ENCODE results near the gene CYBA. TPM values are rescaled to one million over a fixed set of nuclear protein-coding genes. Genes with fewer than 3 reads are reported as not detected.

CYBA gene
- total RNA-seq, 1 experiment from 2014 or later = 351 TPM

GRCh38 chr16:88633684-88634140 is 17.1 kb downstream of the CYBA start:
- H3K27me3 ChIP-seq (replicated peaks; ENCODE audit: control insufficient read depth, insufficient read depth, low read length) = no peaks in the 10 kb centered on the region
- DNase-seq = peak; percentile 54 to 69
- BruUV-seq (replicated peaks) = no TSS peak
- no peak overlapping the region for H3K4me3 Mint-ChIP-seq (ENCODE audit: unreplicated experiment)
- H3K27ac Mint-ChIP-seq (ENCODE audit: unreplicated experiment) = no peak overlapping the region
- no peaks in the 10 kb centered on the region for H3K9me3 ChIP-seq
- intact Hi-C loops (cut with micrococcal nuclease; ENCODE audit: unreplicated experiment) = no loop called here
- ChIA-PET POLR2A (interaction anchor here (1.3 kb wide), 1 partner anchor 63 kb away, joined by 3 read pairs; the partner anchor contains the start of gene ZC3H18), CTCF (interaction anchor here (0.7 to 1.3 kb wide), 3 partner anchors 15 to 165 kb away, joined by 3 to 6 read pairs (median 5); no protein-coding TSS in a partner anchor)
- peak in 1 of 2 experiments; percentile 29 for TF ChIP-seq CTCF (IDR thresholded peaks at IDR 0.05; ENCODE audit: insufficient read depth in 1 of 2, low read depth in 1 of 2, low read length in 1 of 2, severe bottlenecking in 1 of 2, unreplicated experiment in 1 of 2)
- H3K27me3 Mint-ChIP-seq (ENCODE audit: insufficient read depth, unreplicated experiment) = no peaks in the 10 kb centered on the region
- no peaks in the 10 kb centered on the region for H3K9me3 Mint-ChIP-seq (ENCODE audit: unreplicated experiment)
- no peaks in the 10 kb centered on the region for H3K4me1 Mint-ChIP-seq (ENCODE audit: low read depth, unreplicated experiment)
- H3K4me3 ChIP-seq (ENCODE audit: low read depth, low read length) = no peak overlapping the region
- H3K36me3 Mint-ChIP-seq (ENCODE audit: insufficient read depth, unreplicated experiment) = peaks cover 89% of the 10 kb centered on the region
- peaks cover 3% of the 10 kb centered on the region; the same call in 1 of the 2 replicates for H3K4me1 ChIP-seq
- peaks cover 4% of the 10 kb centered on the region; the same call in 1 of the 2 replicates for H3K36me3 ChIP-seq (ENCODE audit: control insufficient read depth, insufficient read depth, low read length)

- H3K9me3 ChIP-seq = no peaks in the 10 kb centered on the region
- no peaks in the 10 kb centered on the region for H3K4me1 Mint-ChIP-seq (ENCODE audit: low read depth, unreplicated experiment)
- no peak overlapping the region for H3K4me3 ChIP-seq (ENCODE audit: low read depth, low read length)
- no TSS peak for BruUV-seq (replicated peaks)
- CTCF ChIA-PET = interaction anchor here (0.7 to 1.3 kb wide), 3 partner anchors 16 to 121 kb away, joined by 3 to 5 read pairs (median 3); no protein-coding TSS in a partner anchor
- DNase-seq = no peak
- no peak overlapping the region for H3K27ac Mint-ChIP-seq (ENCODE audit: unreplicated experiment)
- no peaks in the 10 kb centered on the region for H3K27me3 Mint-ChIP-seq (ENCODE audit: insufficient read depth, unreplicated experiment)
- no peak for TF ChIP-seq CTCF (IDR thresholded peaks at IDR 0.05; ENCODE audit: insufficient read depth in 1 of 2, low read depth in 1 of 2, low read length in 1 of 2, severe bottlenecking in 1 of 2, unreplicated experiment in 1 of 2)
- H3K27me3 ChIP-seq (replicated peaks; ENCODE audit: control insufficient read depth, insufficient read depth, low read length) = no peaks in the 10 kb centered on the region
- POLR2A ChIA-PET = interaction anchor here (1.3 kb wide), 1 partner anchor 62 kb away, joined by 3 read pairs; the partner anchor contains the start of gene ZC3H18
- no peak overlapping the region for H3K4me3 Mint-ChIP-seq (ENCODE audit: unreplicated experiment)
- H3K9me3 Mint-ChIP-seq (ENCODE audit: unreplicated experiment) = no peaks in the 10 kb centered on the region
- intact Hi-C loops (cut with micrococcal nuclease; ENCODE audit: unreplicated experiment) = no loop called here
- no peaks in the 10 kb centered on the region for H3K4me1 ChIP-seq
- peaks cover 4% of the 10 kb centered on the region; the same call in 1 of the 2 replicates for H3K36me3 ChIP-seq (ENCODE audit: control insufficient read depth, insufficient read depth, low read length)
- peaks cover 89% of the 10 kb centered on the region for H3K36me3 Mint-ChIP-seq (ENCODE audit: insufficient read depth, unreplicated experiment)
These were observed 18.3 kb downstream of the CYBA start for GRCh38 chr16:88632587-88632930.

- no peak overlapping the region for H3K4me3 ChIP-seq (ENCODE audit: low read depth, low read length)
- H3K4me1 ChIP-seq = no peaks in the 10 kb centered on the region
- no peaks in the 10 kb centered on the region for H3K27me3 Mint-ChIP-seq (ENCODE audit: insufficient read depth, unreplicated experiment)
- no peaks in the 10 kb centered on the region for H3K9me3 Mint-ChIP-seq (ENCODE audit: unreplicated experiment)
- no peak overlapping the region for H3K4me3 Mint-ChIP-seq (ENCODE audit: unreplicated experiment)
- no peak for TF ChIP-seq CTCF (IDR thresholded peaks at IDR 0.05; ENCODE audit: insufficient read depth in 1 of 2, low read depth in 1 of 2, low read length in 1 of 2, severe bottlenecking in 1 of 2, unreplicated experiment in 1 of 2)
- H3K4me1 Mint-ChIP-seq (ENCODE audit: low read depth, unreplicated experiment) = no peaks in the 10 kb centered on the region
- DNase-seq = no peak
- CTCF ChIA-PET = interaction anchor here (0.5 kb wide), 1 partner anchor 8 kb away, joined by 3 read pairs; no protein-coding TSS in a partner anchor
- no peaks in the 10 kb centered on the region for H3K27me3 ChIP-seq (replicated peaks; ENCODE audit: control insufficient read depth, insufficient read depth, low read length)
- peaks cover 89% of the 10 kb centered on the region for H3K36me3 Mint-ChIP-seq (ENCODE audit: insufficient read depth, unreplicated experiment)
- peaks cover 4% of the 10 kb centered on the region; the same call in 1 of the 2 replicates for H3K36me3 ChIP-seq (ENCODE audit: control insufficient read depth, insufficient read depth, low read length)
- BruUV-seq (replicated peaks) = no TSS peak
- intact Hi-C loops (cut with micrococcal nuclease; ENCODE audit: unreplicated experiment) = no loop called here
- H3K9me3 ChIP-seq = no peaks in the 10 kb centered on the region
- POLR2A ChIA-PET = interaction anchor here (1.3 kb wide), 1 partner anchor 62 kb away, joined by 3 read pairs; the partner anchor contains the start of gene ZC3H18
- H3K27ac Mint-ChIP-seq (ENCODE audit: unreplicated experiment) = no peak overlapping the region
These were observed 18.8 kb downstream of the CYBA start for GRCh38 chr16:88631920-88632586.
